DND-41 (cell line): ENCODE measurements around the gene CCL24.
"Not testable (repeated sequence)": the region's sequence is repeated elsewhere in the genome, so short reads cannot be mapped to it uniquely, and the experiment has no call there.

ENCODE experiments used
- ATAC-seq: fragments of 200-7000 bp; cut with Tn5 transposase; 3 replicates; pipeline ENCODE4 v1.9.1; 2021; ENCODE audit warnings: low read depth; ENCODE audit not compliant: insufficient read depth
- DNase-seq: peaks from one replicate; pipeline ENCODE4 v3.0.0-alpha.2; 2020
- H2AFZ ChIP-seq: 2 replicates; pipeline ENCODE4 v1.6.0; 2012; ENCODE audit warnings: low read depth, low read length
- H3K27ac ChIP-seq: 2 replicates; pipeline ENCODE4 v1.5.1; 2012; ENCODE audit warnings: low read length, inconsistent platforms
- H3K27me3 ChIP-seq: fragments of 200-600 bp; sonication (generic); 2 replicates; pipeline ENCODE4 v1.6.0; 2012; ENCODE audit warnings: low read length, mild to moderate bottlenecking, inconsistent platforms; ENCODE audit not compliant: insufficient read depth, poor library complexity
- H3K36me3 ChIP-seq: 2 replicates; pipeline ENCODE4 v1.5.1; 2012; ENCODE audit warnings: low read length, inconsistent platforms; ENCODE audit not compliant: insufficient read depth
- H3K4me1 ChIP-seq: 2 replicates; pipeline ENCODE4 v1.5.1; 2012; ENCODE audit warnings: mild to moderate bottlenecking, low read length; ENCODE audit not compliant: insufficient read depth
- H3K4me2 ChIP-seq: 2 replicates; pipeline ENCODE4 v1.6.0; 2012; ENCODE audit warnings: mild to moderate bottlenecking, moderate library complexity, low read length, inconsistent platforms; ENCODE audit not compliant: insufficient read depth
- H3K4me3 ChIP-seq, 2 experiments: fragments of 200-600 bp in 1 of 2; shearing (Covaris generic) in 1 of 2; 2 replicates each; pipeline ENCODE4 v1.5.1; 2012 to 2016; ENCODE audit warnings: inconsistent platforms in 2 of 2, low read length in 2 of 2, mild to moderate bottlenecking in 2 of 2, low read depth in 1 of 2, moderate library complexity in 1 of 2
- H3K79me2 ChIP-seq: 2 replicates; pipeline ENCODE4 v1.6.0; 2012; ENCODE audit warnings: low read length, inconsistent platforms; ENCODE audit not compliant: insufficient read depth
- H3K9ac ChIP-seq: 2 replicates; pipeline ENCODE4 v1.6.0; 2012; ENCODE audit warnings: low read depth, mild to moderate bottlenecking, inconsistent platforms, low read length, moderate library complexity
- H3K9me3 ChIP-seq: 2 replicates; pipeline ENCODE4 v1.5.1; 2012; ENCODE audit warnings: low read length, moderate library complexity, mild to moderate bottlenecking, inconsistent platforms; ENCODE audit not compliant: insufficient read depth, severe bottlenecking
- H4K20me1 ChIP-seq: 2 replicates; pipeline ENCODE4 v1.6.0; 2012; ENCODE audit warnings: low read length; ENCODE audit not compliant: insufficient read depth
- EZH2 ChIP-seq: IDR thresholded peaks from 3 replicates; pipeline ENCODE4 v1.6.1; 2012; ENCODE audit warnings: borderline replicate concordance, low read depth, mild to moderate bottlenecking, moderate library complexity, low read length, inconsistent platforms; ENCODE audit not compliant: severe bottlenecking
- TF ChIP-seq, protein P1 (sequence below): IDR thresholded peaks from 2 replicates; pipeline ENCODE4 v1.5.1; 2012; ENCODE audit warnings: borderline replicate concordance, low read length, moderate library complexity, mild to moderate bottlenecking; ENCODE audit not compliant: poor library complexity, severe bottlenecking; ENCODE audit errors: extremely low read depth

Gene CCL24

DNA sequence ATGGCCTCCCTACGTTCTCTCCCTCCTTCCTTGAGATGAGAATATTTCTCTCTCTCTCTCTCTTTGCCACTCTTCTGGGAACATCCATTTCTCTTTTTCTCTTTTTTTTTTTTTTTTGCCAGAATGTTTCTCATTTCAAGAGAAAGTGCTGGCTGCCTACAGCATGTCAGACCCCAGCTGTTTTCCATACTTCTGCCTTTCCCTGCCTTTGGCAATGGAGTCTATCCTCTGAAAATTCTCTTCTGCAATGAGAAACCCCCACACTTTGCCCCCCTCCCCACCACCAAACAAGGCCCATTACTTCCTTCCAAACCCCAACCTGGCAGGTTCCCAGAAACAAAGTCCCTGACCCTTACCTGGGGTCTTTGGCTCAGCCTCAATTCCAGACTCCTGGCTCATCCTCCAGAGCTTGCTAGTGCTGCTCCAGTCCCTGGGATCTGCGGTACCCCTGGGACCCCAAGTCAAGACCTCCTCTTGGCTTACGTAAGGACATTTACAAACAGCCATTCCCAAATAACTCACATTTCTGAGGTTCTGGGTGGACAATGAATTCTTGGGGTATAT, 24.2 kb downstream of the CCL24 start:
- no peaks in the 10 kb centered on the region for H3K9me3 ChIP-seq
- no peak for TF ChIP-seq EZH2
- TF ChIP-seq, protein P1, sequence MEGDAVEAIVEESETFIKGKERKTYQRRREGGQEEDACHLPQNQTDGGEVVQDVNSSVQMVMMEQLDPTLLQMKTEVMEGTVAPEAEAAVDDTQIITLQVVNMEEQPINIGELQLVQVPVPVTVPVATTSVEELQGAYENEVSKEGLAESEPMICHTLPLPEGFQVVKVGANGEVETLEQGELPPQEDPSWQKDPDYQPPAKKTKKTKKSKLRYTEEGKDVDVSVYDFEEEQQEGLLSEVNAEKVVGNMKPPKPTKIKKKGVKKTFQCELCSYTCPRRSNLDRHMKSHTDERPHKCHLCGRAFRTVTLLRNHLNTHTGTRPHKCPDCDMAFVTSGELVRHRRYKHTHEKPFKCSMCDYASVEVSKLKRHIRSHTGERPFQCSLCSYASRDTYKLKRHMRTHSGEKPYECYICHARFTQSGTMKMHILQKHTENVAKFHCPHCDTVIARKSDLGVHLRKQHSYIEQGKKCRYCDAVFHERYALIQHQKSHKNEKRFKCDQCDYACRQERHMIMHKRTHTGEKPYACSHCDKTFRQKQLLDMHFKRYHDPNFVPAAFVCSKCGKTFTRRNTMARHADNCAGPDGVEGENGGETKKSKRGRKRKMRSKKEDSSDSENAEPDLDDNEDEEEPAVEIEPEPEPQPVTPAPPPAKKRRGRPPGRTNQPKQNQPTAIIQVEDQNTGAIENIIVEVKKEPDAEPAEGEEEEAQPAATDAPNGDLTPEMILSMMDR = no peak
- H3K36me3 ChIP-seq = no peaks in the 10 kb centered on the region
- no peak overlapping the region for H3K27ac ChIP-seq
- H3K9ac ChIP-seq = no peak overlapping the region
- H2AFZ ChIP-seq = no peak overlapping the region
- no peak overlapping the region for H3K4me2 ChIP-seq
- no peaks in the 10 kb centered on the region for H3K27me3 ChIP-seq
- no peaks in the 10 kb centered on the region for H3K79me2 ChIP-seq
- H3K4me1 ChIP-seq = no peaks in the 10 kb centered on the region
- DNase-seq (no peak), ATAC-seq (no peak)
- H4K20me1 ChIP-seq = no peaks in the 10 kb centered on the region
- no peak overlapping the region for H3K4me3 ChIP-seq

- not testable (repeated sequence) for H3K27me3 ChIP-seq, H4K20me1 ChIP-seq, H3K9me3 ChIP-seq, H3K4me3 ChIP-seq, H3K36me3 ChIP-seq, ATAC-seq, H3K4me1 ChIP-seq, H3K27ac ChIP-seq, H2AFZ ChIP-seq, H3K9ac ChIP-seq, DNase-seq, H3K79me2 ChIP-seq, H3K4me2 ChIP-seq
Measured at GRCh38 chr7:75788154-75788847, 25.3 kb downstream of the CCL24 start.

DNA sequence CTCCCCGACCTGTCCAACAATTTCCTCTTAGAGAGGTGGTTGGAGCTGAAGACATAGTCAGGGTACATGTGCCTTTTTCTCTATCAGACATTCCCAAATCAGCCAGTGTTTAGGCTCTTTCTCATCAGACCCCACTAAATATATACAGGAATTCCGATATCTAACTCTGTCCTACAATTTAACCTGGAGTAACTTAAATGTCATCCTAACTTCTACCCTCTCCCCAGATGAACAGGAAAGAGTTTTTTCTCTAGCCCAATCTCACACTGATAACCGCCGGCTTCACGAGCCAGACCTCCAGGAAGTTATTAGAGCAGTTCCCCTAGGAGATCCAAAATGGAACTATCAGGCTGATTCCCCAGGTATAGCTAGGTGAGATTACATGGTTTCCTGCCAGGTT, 30.5 kb downstream of the CCL24 start:
- not testable (repeated sequence) for H3K27me3 ChIP-seq, H3K4me3 ChIP-seq, H3K27ac ChIP-seq, H3K4me1 ChIP-seq, H3K36me3 ChIP-seq, ATAC-seq, DNase-seq, H4K20me1 ChIP-seq, H2AFZ ChIP-seq, H3K4me2 ChIP-seq, H3K9ac ChIP-seq, H3K79me2 ChIP-seq, H3K9me3 ChIP-seq

DNA sequence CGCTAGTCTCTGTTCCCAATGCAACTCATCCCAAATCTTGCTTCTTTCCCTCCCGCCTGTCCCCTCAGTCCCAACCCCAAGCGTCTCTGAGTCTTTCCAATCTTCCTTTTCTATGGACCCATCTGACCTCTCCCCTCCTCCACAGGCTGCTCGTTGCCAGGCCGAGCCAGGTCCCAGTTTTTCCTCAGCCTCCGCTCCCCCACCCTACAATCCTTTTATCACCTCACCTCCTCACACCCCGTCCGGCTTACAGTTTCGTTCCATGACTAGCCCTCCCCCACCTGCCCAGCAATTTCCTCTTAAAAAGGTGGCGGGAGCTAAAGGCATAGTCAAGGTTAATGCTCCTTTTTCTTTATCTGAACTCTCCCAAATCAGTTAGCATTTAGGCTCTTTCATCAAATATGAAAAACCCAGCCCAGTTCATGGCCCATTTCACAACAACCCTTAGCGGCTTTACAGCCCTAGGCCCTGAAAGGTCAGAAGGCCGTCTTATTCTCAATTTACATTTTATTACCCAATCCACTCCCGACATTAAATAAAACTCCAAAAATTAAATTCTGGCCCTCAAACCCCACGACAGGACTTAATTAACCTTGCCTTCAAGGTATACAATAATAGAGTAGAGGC, 32.8 kb downstream of the CCL24 start:
- H3K9ac ChIP-seq, H3K4me2 ChIP-seq, H3K79me2 ChIP-seq, H2AFZ ChIP-seq, H4K20me1 ChIP-seq, H3K4me1 ChIP-seq, H3K9me3 ChIP-seq, H3K36me3 ChIP-seq, H3K4me3 ChIP-seq, H3K27ac ChIP-seq, H3K27me3 ChIP-seq, DNase-seq, ATAC-seq: not testable (repeated sequence)

DNA sequence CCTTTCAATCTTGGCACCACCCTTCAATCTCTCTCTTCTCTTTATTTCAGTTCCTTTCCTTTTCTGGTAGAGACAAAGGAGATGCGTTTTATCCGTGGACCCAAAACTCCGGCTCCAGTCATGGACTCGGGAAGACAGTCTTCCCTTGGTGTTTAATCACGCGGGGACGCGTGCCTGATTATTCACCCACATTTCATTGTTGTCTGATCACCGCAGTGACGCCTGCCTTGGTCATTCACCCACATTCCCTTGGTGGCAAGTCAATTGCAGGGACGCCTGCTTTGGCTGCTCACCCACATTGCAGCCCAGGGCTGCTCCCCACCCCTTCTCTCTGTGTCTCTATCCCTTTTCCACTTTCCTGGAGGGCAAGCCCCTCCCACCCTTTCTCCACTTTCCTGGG, 34.1 kb downstream of the CCL24 start:
- H3K9ac ChIP-seq, H3K36me3 ChIP-seq, H2AFZ ChIP-seq, H3K9me3 ChIP-seq, H3K79me2 ChIP-seq, H3K4me2 ChIP-seq, H3K4me1 ChIP-seq, H3K4me3 ChIP-seq, ATAC-seq, H3K27me3 ChIP-seq, H4K20me1 ChIP-seq, DNase-seq, H3K27ac ChIP-seq: not testable (repeated sequence)

- DNase-seq, H3K27ac ChIP-seq: not testable (repeated sequence)
Measured at GRCh38 chr7:75779035-75779434, 34.6 kb downstream of the CCL24 start.

More at GRCh38 chr7:75779035-75779434, 34.6 kb downstream of the CCL24 start:
- H3K4me2 ChIP-seq, H3K36me3 ChIP-seq, H2AFZ ChIP-seq, H3K9me3 ChIP-seq, H4K20me1 ChIP-seq, H3K4me1 ChIP-seq, H3K9ac ChIP-seq, H3K79me2 ChIP-seq, ATAC-seq, H3K4me3 ChIP-seq, H3K27me3 ChIP-seq: not testable (repeated sequence)
